B cell (primary cell): ENCODE results near the gene MT4. TPM values are rescaled to one million over a fixed set of nuclear protein-coding genes. Genes with fewer than 3 reads are reported as not detected.

Source experiments
- ATAC-seq: fragments of 200-7000 bp; cut with Tn5 transposase; one replicate; pipeline ENCODE4 v1.10.0; 2021; ENCODE audit warnings: low read depth, mild to moderate bottlenecking, moderate number of reproducible peaks, moderate library complexity
- CTCF ChIA-PET: fragments of 350-600 bp; sonication (Branson Sonifier 250); formaldehyde crosslinking; loops from one replicate; lab custom pipeline; 2021; ENCODE audit warnings: antibody characterized with exemption, inconsistent platforms; lab: Charles Lee
- POLR2A ChIA-PET: fragments of 350-600 bp; sonication (Branson Sonifier 250); formaldehyde crosslinking; loops from one replicate; lab custom pipeline; 2021; ENCODE audit warnings: antibody characterized with exemption; lab: Charles Lee
- DNase-seq: peaks from one replicate; pipeline ENCODE4 v3.0.0; 2013
- H2AFZ ChIP-seq: 2 replicates; pipeline ENCODE4 v1.6.1; 2012; ENCODE audit warnings: mild to moderate bottlenecking, low read depth, low read length; ENCODE audit not compliant: insufficient read depth, poor library complexity, severe bottlenecking
- H3K27ac ChIP-seq, 2 donors: 1 replicate in 1 of 2; 2 replicates in 1 of 2; pipeline ENCODE4 v1.5.1; 2012 to 2013; ENCODE audit warnings: low read length in 2 of 2, mild to moderate bottlenecking in 2 of 2, moderate library complexity in 1 of 2
- H3K27me3 ChIP-seq, 4 experiments: fragments of 200-600 bp in 1 of 4; sonication (generic) in 1 of 4; replicated peaks in 1 of 4; 1 replicate in 2 of 4; 2 replicates in 2 of 4; pipeline versions ENCODE4 v1.6.1 to v1.7.0; 2013 to 2016; ENCODE audit warnings: low read length in 3 of 4, mild to moderate bottlenecking in 2 of 4, mixed read lengths in 1 of 4, moderate library complexity in 1 of 4; ENCODE audit not compliant: insufficient read depth in 4 of 4, control insufficient read depth in 3 of 4; ENCODE audit errors: control extremely low read depth in 1 of 4
- H3K36me3 ChIP-seq, 2 experiments: replicated peaks in 1 of 2; 1 replicate in 1 of 2; 2 replicates in 1 of 2; pipeline versions ENCODE4 v1.6.1 to v1.7.1; 2013; ENCODE audit warnings: low read length in 1 of 2; ENCODE audit not compliant: insufficient read depth in 2 of 2, control insufficient read depth in 1 of 2; ENCODE audit errors: control extremely low read depth in 1 of 2, extremely low read depth in 1 of 2
- H3K4me1 ChIP-seq, 2 donors: fragments of 200-600 bp in 1 of 2; sonication (generic) in 1 of 2; 1 replicate in 1 of 2; 2 replicates in 1 of 2; pipeline versions ENCODE4 v1.5.1 to v1.6.1; 2013 to 2017; ENCODE audit warnings: low read length in 2 of 2; ENCODE audit not compliant: control insufficient read depth in 2 of 2, insufficient read depth in 2 of 2
- H3K4me2 ChIP-seq: replicated peaks from 2 replicates; pipeline ENCODE3; 2012; ENCODE audit warnings: mild to moderate bottlenecking, low read depth, low read length; ENCODE audit not compliant: poor library complexity, severe bottlenecking
- H3K4me3 ChIP-seq, 5 experiments: fragments of 200-600 bp in 1 of 5; sonication (generic) in 1 of 5; 1 replicate in 3 of 5; 2 replicates in 2 of 5; pipeline versions ENCODE4 v1.5.1 to v1.7.0; 2011 to 2016; ENCODE audit warnings: low read length in 4 of 5, mild to moderate bottlenecking in 4 of 5, low read depth in 2 of 5, control low read depth in 1 of 5, moderate library complexity in 1 of 5; ENCODE audit not compliant: insufficient read depth in 1 of 5; ENCODE audit errors: control extremely low read depth in 1 of 5, extremely low read depth in 1 of 5
- H3K79me2 ChIP-seq: fragments of 200-600 bp; sonication (generic); one replicate; pipeline ENCODE4 v1.6.0; 2016; ENCODE audit warnings: low read length; ENCODE audit not compliant: control insufficient read depth, insufficient read depth
- H3K9ac ChIP-seq: fragments of 200-600 bp; sonication (generic); 2 replicates; pipeline ENCODE4 v1.6.1; 2017; ENCODE audit warnings: mild to moderate bottlenecking, low read length, moderate library complexity
- H3K9me3 ChIP-seq, 3 donors: one replicate each; pipeline versions ENCODE4 v1.6.1 to v1.7.1; 2013; ENCODE audit warnings: low read length in 2 of 3; ENCODE audit not compliant: control insufficient read depth in 2 of 3, insufficient read depth in 1 of 3; ENCODE audit errors: control extremely low read depth in 1 of 3
- H4K20me1 ChIP-seq: 2 replicates; pipeline ENCODE4 v1.6.0; 2012; ENCODE audit warnings: mild to moderate bottlenecking, low read length; ENCODE audit not compliant: insufficient read depth, control insufficient read depth, poor library complexity, severe bottlenecking
- H3K27ac Mint-ChIP-seq: one replicate; pipeline ENCODE4 v1.8.0; 2021; ENCODE audit warnings: mixed read lengths
- H3K27me3 Mint-ChIP-seq: one replicate; pipeline ENCODE4 v1.8.0; 2021; ENCODE audit warnings: mixed read lengths
- H3K4me1 Mint-ChIP-seq: one replicate; pipeline ENCODE4 v1.8.0; 2021; ENCODE audit warnings: mixed read lengths
- H3K4me3 Mint-ChIP-seq: one replicate; pipeline ENCODE4 v1.8.0; 2021; ENCODE audit warnings: mixed read lengths
- H3K9me3 Mint-ChIP-seq: one replicate; pipeline ENCODE4 v1.8.0; 2022; ENCODE audit warnings: mixed read lengths; ENCODE audit not compliant: insufficient read depth
- CTCF ChIP-seq: fragments of 200-600 bp; IDR thresholded peaks from one replicate; pipeline ENCODE4 v1.8.0; 2022; ENCODE audit warnings: antibody characterized with exemption, mild to moderate bottlenecking
- EZH2 ChIP-seq: IDR thresholded peaks from 2 replicates; pipeline ENCODE4 v1.6.1; 2012; ENCODE audit warnings: borderline replicate concordance, low read depth, mild to moderate bottlenecking, moderate library complexity, low read length; ENCODE audit not compliant: insufficient read depth, poor library complexity, severe bottlenecking
- WGBS: methylation state at CpG from one replicate; pipeline ENCODE4 v1.1.5; 2013; ENCODE audit warnings: missing lambda C conversion rate; ENCODE audit not compliant: insufficient coverage; 5-methylcytosine and 5-hydroxymethylcytosine counted together
- intact Hi-C: fragments of 100-400 bp; cut with micrococcal nuclease; formaldehyde crosslinking; loops from one replicate; pipeline ENCODE4 v1.10.0; 2022
- polyA plus RNA-seq: library from polyadenylated mRNA; depleted of rRNA; stranded (reverse); fragments of >200 nt; gene quantifications from 2 replicates; pipeline ENCODE4 v1.2.3, GENCODE V29; 2012
- total RNA-seq, 2 donors: library from RNA; stranded (reverse); fragments of 120-200 nt in 1 of 2; gene quantifications; 1 replicate in 1 of 2; 2 replicates in 1 of 2; pipeline versions ENCODE4 v1.2.3 to v1.2.4, GENCODE V29; 2013 to 2022

MT4 gene
- total and polyA plus RNA-seq, 2 donors (not counting 1 experiment from before 2014, with no cell fraction given), result not detected

GRCh38 chr16:56594292-56594619, 29.4 kb downstream of the MT4 start:
- Mint-ChIP-seq H3K27me3 (peaks cover 31% of the 10 kb centered on the region), H3K4me1 (peaks cover 4% of the 10 kb centered on the region), H3K27ac (no peak overlapping the region), H3K4me3 (no peak overlapping the region), H3K9me3 (no peaks in the 10 kb centered on the region)
- ChIA-PET CTCF (no interaction called here), POLR2A (no interaction called here)
- H3K4me1 ChIP-seq, result peaks cover 6% of the 10 kb centered on the region in 2 donors
- H3K27me3 ChIP-seq, result peaks cover 0 to 22% (median 9%) of the 10 kb centered on the region in 4 experiments
- no peaks in the 10 kb centered on the region for H3K36me3 ChIP-seq
- intact Hi-C loops, result no loop called here
- H4K20me1 ChIP-seq, result no peaks in the 10 kb centered on the region
- H3K79me2 ChIP-seq, result no peaks in the 10 kb centered on the region
- TF ChIP-seq CTCF (no peak), EZH2 (no peak)
- H3K27ac ChIP-seq, result no peak overlapping the region
- 80% methylated on average over 1 of the region's 5 CpGs for WGBS
- peaks cover 0 to 11% (median 1%) of the 10 kb centered on the region in 3 donors for H3K9me3 ChIP-seq
- H2AFZ ChIP-seq, result no peak overlapping the region
- DNase-seq (no peak), ATAC-seq (no peak)
- H3K4me2 ChIP-seq, result no peak overlapping the region
- no peak overlapping the region for H3K9ac ChIP-seq
- no peak overlapping the region for H3K4me3 ChIP-seq

- Mint-ChIP-seq H3K27me3 (peaks cover 26% of the 10 kb centered on the region), H3K9me3 (no peaks in the 10 kb centered on the region), H3K4me3 (no peak overlapping the region), H3K4me1 (peaks cover 2% of the 10 kb centered on the region), H3K27ac (no peak overlapping the region)
- WGBS, result 26% methylated on average over 8 of the region's 8 CpGs
- Histone ChIP-seq H3K27me3 (peaks cover 0 to 11% (median 3%) of the 10 kb centered on the region in 4 experiments), H3K4me2 (no peak overlapping the region), H2AFZ (no peak overlapping the region), H3K4me1 (no peaks in the 10 kb centered on the region), H4K20me1 (no peaks in the 10 kb centered on the region), H3K27ac (no peak overlapping the region), H3K79me2 (no peaks in the 10 kb centered on the region), H3K9ac (no peak overlapping the region), H3K9me3 (no peaks in the 10 kb centered on the region), H3K36me3 (no peaks in the 10 kb centered on the region), H3K4me3 (no peak overlapping the region)
- ATAC-seq (peak; percentile 61), DNase-seq (peak; percentile 57)
- intact Hi-C loops, result loop anchor here (1.0 to 10.0 kb wide), 2 partner anchors 86 to 314 kb away; no protein-coding TSS in a partner anchor
- ChIA-PET CTCF (interaction anchor here (0.6 to 2.3 kb wide), 16 partner anchors 8 to 181 kb away, joined by 3 to 15 read pairs (median 5); no protein-coding TSS in a partner anchor), POLR2A (interaction anchor here (0.7 kb wide), 2 partner anchors 24 to 101 kb away, joined by 3 to 4 read pairs; no protein-coding TSS in a partner anchor)
- TF ChIP-seq CTCF (peak; percentile 62), EZH2 (no peak)
Observed at GRCh38 chr16:56600398-56600999, 35.6 kb downstream of the MT4 start.
